SHP77 (cell line): ENCODE results near the gene MAPK9.

Source experiments
- DNase-seq, 2 experiments: peaks; one replicate each; lab custom pipeline; 2025; lab: John Stamatoyannopoulos, UW

The MAPK9 gene

DNA sequence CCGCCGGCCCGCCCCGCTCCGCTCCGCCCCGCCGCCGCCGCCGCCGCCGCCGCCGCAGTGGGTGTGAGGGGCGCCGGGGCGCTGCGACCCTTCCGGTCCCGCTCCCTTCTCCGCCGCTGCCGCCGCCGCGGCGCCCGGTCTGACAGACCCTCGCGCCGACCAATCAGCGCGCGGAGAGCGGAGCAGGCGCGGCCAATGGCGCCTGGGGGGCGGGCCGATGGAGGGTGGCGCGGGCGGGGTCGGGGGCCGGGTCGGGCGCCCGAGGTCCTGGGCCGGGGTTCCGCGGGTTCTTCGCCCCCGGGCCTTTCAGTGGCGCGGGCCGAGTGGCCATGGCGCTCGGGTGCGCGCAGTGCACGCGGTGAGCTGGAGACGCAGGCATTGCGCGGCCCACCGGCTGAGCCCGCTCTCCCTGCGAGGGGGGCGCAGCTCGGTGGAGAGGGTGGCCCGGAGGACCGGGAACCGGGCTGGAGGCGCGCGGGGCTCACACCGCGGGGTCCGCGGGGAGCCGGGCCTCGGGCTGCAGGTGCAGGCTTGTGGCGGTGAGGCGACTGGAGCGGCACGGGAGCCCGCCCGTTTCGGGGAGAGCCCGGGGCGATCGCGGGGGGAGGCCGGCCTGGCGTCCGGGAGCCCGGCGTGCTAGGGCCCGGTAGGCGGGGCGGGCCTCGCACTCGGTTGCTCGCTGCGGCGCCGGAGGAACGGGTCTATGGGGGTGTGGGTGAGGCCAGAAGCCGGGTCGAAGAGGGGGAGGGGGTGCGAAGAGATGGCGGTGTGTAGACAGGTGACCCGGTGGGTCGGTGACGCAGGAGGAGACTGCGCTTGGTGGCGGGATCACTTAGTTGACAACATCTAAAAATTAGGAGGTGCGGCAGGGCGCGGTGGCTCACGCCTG, at the start of gene MAPK9:
TSS of gene MAPK9 (minus strand) at position 141 of the 889 bp plus-strand sequence. CDS start 11,522 bp downstream, outside the sequence.
- DNase-seq: peak; percentile 64 to 75

DNA sequence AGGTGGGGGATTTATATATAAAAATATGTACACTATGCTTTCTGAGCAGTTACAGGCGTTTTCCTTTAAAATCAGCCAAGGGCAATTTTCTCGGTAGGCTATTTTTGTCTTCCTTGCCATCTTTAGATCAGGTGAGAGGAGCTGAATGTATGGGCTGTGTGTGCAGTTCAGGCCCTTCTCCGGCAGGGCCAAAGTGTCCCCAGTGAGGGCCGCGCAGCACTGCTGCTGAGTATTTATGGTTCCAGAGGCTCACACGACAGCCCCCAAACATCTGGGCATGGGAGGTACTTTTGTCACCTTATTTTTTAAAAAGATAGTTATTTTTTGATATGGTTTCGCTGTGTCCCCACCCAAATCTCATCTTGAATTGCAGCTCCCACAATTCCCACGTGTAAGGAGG, 49.7 kb upstream of the MAPK9 start:
- no peak for DNase-seq

DNA sequence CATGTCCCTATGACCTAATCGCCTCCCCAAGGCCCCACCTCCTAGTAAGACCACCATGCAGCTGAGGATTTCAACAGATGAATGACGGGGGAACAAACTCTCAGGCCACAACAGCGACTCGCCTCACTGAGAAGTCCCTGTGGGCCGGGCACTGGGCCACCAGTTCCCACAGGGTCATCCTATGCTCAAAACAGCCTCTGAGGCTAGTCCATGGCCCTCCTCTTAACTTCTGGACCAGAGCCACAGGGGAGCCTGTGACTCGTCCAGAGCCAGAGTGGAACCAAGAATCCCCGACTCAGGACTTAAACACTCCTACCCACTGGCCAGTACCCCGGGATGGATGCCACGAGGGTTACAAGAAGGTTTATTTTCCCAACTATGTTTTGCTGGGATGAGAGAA, 49.0 kb upstream of the MAPK9 start:
- DNase-seq: no peak

DNA sequence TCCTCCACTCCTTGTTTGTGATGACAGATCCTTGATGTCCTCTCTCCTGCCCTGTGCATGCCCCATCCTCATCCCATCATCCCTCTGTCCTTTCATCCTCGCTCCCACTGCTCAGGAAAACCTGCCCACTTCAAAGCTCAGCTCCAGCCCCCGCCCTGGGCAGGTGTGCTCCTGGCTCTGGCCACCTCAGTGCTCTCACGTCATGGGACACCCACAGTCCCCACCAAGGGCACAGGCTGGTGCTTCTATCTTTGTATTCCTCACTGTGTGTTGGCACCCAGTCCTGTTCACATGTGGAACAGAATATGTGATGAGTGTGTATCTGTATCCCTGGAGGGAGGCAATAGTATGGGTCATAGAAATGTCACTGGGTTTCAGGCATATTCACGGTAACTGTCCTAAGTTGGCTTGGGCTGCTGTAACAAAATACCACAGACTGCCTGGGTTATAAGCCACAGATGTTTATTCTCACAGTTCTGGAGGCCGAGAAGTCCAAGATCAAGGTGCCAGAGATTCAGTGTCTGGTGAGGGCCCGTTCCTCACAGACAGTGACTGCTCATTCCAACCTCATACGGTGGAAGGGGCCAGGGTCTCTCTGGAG, 47.8 kb upstream of the MAPK9 start:
- DNase-seq: no peak

DNA sequence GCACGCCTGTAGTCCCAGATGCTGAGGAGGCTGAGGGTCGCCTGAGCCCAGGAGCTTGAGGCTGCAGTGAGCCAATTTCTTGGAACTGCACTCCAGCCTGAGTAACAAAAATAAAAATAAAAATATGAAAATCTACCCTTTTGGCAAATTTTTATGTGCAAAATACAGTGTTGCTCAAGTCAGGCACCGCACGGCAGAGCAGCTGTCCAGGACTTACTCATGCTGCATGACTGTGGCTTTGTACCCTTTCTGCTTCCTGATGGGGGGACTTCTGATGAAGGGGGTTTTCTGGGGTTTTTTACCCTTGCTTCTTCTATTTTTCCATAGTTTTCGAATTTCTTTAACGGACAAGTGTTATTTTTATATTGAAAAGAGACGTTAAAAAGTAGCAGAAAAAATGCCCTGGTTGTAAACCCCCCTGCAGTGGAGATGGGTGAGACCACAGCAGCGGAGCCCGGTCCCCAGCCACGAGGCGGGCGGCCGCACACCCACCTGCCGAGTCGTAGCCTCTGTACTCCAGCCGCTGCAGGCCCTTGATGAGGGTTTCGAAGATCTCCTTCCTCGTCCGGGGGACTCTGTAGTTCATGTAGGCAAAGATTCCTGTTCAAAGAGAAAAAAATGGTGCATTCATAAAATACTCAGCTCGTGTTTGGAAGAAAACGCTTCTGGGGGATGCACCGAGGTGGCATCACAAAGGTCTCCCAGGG, 46.3 kb upstream of the MAPK9 start:
- no peak for DNase-seq

DNA sequence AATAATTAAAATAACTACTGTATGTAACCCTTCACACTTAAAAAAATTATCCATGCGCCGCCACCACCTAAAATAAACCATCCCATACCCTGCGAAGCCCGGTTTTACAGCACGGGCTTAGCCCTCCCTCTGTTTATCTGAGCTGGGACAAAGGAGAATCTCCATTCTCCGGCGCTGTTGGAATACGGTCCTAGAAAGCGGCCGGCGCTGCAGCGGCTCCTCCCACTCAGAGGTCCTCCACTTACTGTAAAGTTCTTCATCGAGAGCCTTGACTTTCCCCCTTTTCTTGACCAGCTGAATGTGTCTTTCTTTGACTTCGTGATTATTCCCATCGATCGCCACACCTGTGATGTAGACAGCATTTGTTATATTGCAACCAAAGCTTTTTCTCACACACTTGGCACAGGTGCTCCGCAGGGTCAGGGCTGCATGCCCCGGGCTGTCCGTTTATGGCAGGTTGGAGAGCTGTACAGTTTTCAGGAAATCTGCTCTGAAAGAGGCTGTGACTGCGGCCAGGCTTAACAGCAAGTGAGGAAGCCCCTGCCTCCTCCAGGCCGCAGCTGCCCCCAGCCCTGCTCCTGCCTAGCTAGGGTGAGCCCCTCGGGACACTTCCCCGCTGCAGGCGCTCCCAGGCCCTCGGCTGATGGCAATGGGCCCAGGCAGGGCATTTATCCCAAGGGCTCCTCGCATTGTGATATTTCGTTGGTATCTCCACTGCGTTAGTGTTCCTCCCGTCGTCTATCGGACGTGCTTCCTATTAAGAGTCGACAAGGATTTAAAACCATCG, 44.5 kb upstream of the MAPK9 start:
- DNase-seq: no peak

DNA sequence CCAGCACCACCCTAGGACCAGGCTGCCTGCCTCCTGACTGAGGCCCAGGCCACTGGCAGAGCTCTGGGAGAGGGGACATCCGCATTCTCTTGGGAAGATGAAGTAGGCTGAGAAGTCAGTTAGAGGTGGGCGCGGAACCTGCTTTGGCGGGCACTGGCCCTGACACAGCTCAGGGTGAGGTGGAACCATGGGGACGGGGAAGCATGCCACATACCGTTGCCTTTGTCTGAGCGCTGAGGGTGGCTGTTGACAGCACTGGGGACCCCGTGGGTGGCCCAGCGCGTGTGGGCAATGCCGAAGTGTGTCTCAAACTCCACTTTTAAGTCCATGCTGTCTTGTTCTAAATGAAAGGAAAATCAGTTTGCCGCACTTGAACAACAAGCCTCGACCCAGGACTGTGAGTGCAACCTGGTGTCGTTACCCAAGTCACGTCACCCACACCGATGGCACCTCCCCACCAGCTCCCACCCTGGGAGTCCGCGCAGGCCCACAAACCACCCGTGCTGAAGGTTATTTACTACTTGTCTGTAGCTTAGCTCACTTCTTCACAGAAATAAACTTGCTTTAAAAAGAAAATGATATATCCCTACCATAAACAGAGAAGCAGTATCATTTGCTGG, 43.8 kb upstream of the MAPK9 start:
- no peak for DNase-seq

DNA sequence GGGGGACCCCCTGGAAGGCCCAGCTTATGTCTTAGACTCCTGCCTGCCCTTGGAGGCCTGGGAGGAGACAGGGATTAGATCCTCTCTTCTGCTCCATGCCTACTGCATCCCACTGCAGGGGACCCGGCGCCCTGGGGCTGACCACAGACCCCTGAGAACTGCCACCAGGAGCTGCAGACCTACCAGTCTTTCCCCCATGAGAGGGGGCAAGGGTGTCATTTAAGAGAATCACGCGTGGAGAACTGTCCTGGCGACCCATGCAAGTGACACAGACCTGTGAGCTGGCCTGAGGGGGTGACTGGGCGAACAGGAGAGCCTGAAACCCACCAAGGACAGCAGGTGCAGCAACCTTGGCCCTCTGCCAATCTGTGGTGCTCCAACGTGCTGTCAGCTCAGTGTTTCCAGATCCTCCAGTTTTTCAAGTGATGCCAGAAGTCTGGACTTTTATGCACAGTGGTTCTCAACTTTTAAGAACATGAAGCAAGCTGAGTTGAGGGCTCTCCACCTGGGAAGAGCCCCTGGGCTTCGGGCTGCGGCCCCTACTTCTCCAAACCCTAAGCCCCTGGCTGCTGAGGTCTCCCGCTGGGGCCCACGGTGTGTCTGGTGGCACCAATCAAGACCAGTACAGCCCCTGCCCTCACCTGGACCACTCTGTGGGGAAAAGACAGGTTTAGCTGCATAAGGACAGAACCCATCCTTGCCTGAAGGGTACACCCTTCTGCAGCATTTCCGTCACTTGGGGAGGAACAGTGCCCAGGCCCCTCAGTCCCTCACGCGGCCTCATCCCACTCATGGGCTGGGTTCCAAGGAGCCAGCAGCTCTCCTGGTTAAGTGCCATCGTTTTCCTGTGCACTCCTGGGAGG, 43.1 kb upstream of the MAPK9 start:
- DNase-seq: no peak

DNA sequence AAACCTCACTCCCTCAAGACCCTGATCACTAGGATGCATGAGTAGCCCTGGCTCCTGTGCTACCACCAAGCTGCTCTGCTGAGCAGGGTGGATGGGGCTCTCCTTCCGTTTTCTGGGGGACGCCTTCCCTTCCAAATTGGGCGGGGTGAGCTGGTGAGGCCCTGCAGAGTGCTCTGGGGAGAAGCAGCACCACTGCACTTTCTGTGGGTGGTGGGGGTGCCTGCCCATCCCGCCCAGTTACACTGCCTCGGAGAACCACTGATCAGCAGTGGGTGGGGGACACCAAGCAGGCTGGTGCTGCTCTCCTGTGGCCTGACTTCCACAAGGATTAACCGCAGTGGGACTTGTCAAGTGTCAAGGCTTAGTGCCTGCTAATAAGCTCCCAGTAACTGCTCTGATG, 42.3 kb upstream of the MAPK9 start:
- no peak for DNase-seq

DNA sequence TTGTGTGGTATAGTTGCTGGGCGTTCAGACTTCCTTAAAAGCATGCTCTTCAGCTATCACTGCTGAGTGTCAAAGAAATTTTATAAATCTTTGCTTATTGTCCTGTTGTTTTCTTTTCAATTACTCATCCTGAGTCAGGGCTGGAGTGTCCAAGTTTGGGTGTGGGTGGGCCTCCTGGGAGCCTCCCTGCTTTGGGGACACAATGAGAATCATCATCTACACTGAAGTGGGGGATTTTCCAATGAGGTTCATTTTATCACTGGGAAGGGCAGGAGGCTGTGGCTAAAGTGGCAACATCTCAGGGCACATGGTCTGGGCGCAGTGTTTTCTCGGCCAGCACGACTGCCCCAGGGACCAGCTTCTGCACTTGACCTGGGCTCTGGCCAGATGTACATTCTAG, 41.8 kb upstream of the MAPK9 start:
- no peak for DNase-seq

DNA sequence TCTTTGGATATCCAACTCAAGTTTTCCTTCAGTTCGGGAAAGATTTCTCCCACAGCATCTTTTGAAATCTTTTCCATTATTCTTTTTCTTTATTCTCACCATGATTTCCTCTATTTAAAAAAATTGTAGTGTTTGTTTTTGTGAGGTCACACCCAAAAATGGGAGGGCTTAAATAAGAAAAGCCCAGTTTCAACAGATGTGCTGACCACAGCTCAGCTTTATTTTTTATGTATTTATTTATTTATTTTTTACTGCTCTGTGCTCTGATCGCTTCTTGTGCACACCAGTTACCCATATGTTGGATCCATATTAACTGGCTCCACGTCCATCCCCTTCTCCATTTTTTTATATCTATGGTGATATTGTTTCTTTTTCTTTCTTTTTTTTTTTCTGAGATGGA, 41.0 kb upstream of the MAPK9 start:
- no peak for DNase-seq

DNA sequence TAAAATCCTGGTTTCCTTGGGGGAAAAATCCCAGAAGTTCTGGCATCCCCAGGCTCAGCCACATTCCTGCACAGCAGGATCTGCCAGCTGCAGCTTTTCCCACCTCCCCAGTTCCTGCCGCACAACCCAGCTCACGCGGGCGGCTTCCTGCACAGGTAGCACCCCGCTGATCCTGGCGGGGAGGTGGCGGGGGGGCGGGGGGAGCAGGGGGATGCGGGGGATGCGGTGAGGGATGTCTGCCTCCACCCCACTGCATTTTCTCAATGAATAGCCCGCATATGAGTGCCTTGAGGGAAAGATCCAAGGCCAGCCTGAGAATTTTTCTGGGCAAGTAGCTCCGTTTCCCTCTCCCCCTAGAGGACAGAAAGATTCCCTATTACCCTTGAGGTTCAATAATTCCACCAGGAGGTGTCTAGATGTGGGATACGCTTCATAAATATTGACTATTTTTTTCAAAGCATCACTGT, 40.2 kb upstream of the MAPK9 start:
- no peak for DNase-seq

DNA sequence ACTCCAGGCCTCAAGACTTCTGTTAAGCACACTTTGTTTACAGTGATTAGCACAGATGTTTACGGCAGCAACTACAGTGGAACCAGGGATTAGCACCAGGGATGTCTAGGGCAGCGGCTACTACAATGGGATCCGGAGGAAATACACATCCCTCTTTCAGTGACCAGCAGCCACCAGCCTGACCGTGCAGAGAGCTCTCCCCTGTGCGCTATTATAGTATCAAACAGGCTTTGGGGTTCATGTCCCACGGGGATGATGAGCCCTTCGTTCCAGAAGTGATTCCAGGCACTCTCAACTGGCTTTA, 39.7 kb upstream of the MAPK9 start:
- no peak for DNase-seq

DNA sequence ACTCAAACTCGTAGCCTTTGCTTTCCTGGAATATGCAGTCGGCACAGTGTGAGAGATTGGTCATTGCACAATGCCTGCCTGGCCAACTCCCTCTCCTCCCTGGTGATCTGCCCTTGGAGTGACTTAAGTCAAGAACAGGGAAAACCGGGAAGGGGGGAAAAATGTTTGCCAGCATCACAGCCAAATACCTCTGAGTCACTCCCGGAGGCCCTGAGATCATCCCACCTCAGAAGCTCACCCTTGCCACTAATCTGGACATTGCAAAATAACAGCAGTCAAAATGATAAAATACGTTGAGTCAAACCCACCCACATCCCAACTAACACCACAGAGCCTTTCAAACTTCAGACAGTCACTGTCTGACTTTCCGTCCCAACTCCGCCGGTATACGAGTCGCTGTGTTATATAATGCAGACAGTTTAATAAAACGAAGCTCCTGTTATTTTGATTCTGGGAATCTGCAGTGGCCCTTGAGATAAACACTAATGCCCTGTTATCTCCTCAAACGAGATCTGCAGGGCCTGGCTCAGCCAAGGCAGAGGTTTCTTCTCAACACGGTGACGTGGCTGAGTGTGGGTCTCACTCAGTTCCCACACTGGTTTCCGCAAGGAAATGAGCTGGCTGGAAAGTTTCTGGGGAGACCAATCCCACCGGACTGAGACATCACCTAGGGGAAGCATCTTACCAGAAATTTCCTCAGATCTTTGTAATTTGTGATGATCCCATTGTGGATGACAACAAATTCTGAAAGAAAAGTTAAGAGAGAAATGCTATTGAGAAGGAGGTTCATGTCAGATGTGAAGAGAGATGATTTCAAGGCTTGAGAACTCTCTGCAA, 39.1 kb upstream of the MAPK9 start:
- DNase-seq: no peak

DNA sequence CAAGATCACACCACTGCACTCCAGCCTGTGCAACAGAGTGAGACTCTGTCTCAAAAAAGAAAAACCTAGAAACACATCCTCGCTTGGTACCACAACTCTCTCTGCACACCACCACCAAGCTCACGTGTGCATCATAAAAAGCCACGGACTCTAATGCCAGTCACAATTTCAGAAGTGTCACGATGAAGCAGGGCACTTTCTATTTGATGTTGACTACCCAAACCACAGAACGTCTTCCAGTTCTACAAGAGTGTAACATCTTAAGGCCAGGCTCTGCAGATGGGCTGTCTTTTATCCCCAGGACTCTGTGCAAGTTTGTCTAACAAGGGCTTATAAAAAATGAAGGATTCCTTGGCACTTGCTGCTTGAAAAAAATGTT, 38.4 kb upstream of the MAPK9 start:
- no peak for DNase-seq

DNA sequence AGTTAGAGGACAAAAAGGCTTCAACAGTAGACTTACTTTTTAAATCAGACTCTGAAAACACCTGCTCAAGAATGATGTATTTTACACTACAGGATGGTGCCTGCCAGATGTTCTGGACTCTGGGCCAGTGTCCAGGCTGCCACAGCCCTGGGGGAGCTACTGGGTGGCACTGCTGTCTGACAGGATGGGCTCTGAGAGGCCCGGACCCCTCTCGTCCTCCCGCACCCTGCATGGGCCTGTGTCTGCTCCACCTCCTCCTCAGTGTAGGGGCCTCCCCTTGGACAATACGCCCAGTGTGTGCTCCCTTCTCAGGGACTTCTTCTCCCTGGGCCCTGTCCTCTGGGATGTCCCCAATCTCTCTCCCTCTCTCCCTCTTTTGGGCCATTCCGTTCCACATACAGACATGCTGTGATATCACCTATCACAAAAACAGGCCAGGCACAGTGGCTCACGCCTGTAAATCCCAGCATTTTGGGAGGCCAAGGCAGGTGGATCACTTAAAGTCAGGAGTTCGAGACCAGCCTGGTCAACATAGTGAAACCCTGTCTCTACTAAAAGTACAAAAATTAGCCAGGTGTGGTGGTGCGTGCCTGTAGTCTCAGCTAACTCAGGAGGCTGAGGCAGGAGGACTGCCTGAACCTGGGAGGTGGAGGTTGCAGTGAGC, 37.9 kb upstream of the MAPK9 start:
- DNase-seq: no peak

DNA sequence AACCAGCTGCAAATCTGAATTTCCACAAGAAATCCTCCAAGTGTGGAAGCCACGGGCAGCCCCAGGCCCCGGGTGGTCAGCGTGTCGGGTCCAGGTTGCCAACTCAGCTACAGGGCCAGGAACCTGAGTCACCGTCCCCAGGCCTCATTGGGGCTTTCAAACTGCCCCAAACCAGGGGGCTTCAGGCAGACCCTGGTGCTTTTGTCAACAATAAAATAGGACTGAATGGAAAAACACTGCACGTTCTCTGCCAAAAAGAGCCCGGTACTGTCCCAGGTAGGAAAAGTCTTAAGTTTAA, 37.2 kb upstream of the MAPK9 start:
- DNase-seq: no peak

DNA sequence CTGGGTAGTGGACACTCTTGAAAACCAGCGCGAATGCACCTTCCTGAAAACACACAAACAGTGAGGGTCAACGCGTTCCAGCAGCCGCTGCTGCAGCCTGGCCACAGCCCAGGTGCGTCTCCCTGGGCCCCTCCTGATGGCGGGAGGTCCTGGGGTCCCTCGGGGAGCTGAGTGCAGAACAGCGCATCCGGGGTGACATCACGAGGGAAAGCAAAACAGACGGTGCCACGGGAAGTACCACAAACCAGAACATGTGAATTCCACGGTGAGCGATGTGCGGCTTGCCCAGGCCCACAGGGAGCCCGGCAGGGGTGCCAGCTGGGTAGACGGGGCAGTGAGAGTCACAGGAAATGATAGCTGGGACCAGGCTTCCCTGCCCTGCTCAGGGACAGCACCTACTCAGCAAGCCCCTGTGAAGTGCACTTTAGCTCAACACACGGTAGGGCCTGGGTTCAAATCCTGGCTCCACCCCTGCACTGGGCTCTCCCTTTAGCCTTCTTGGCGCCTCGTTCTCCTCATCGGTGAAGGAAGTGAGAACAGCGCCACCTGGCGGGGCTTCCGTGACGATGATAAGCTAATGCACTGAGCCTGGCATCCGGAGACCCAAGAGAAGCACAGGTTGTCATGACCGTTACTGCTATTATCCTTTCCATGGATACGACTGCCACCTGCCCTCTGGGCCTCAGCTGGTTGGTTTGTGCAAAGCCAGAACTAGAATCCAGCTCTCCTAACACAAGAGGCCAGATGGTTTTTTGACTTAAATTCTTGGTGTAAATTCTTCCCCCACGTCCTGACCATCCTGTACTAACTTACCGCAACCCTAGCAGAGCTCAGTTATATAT, 36.6 kb upstream of the MAPK9 start:
- DNase-seq: peak; percentile 82 to 83
